GM18507 (cell line): Measurements from ENCODE around the gene GBP6.
A peak's percentile ranks its signal among the peaks of the same experiment; 100 is the strongest.
"Not testable (repeated sequence)": the region's sequence is repeated elsewhere in the genome, so short reads cannot be mapped to it uniquely, and the experiment has no call there.

Experiments
- DNase-seq: peaks from one replicate; pipeline ENCODE4 v3.0.0; 2011; ENCODE audit warnings: low read depth; ENCODE audit not compliant: insufficient read length; ENCODE audit errors: extremely low spot score
- FAIRE-seq: peaks from 2 replicates; lab custom pipeline; 2011; peaks lifted over from hg19 to GRCh38; lab: Jason Lieb, UNC

Gene GBP6

GRCh38 chr1:89364954-89365550, 1.2 kb downstream of the GBP6 start:
- DNase-seq (no peak), FAIRE-seq (no peak)

GRCh38 chr1:89367221-89367620, 3.4 kb downstream of the GBP6 start:
- DNase-seq, result no peak
- no peak for FAIRE-seq

DNA sequence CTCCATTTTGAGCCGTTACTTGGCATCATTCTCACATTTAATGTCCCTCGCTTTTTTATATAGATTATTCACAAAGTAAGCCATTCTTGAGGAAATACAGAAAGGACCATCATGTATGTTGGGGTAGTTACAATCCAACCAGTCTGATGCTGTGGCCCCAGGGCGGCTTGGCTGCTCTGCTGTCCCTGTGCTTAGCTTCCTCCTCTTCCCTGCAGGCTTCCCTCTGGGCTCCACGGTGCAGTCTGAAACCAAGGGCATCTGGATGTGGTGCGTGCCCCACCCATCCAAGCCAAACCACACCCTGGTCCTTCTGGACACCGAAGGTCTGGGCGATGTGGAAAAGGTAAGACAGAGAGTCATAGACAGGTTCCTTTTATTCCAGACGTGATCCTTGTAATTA, 5.5 kb downstream of the GBP6 start:
- no peak for DNase-seq
- no peak for FAIRE-seq

DNA sequence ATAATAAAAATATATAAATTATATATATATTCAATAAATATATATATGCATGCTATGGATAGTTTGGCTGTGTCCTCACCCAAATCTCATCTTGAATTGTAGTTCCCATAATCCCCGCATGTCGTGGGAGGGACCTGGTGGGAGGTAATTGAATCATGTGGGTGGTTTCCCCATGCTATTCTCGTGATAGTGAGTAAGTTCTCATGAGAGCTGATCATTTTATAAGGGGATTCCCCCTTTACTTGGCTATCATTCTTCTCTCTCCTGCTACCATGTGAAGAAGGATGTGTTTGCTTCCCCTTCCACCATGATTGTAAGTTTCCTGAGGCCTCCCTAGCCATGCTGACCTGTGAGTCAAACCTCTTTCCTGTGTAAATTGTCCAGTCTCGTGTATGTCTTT, 10.0 kb downstream of the GBP6 start:
- DNase-seq, FAIRE-seq: not testable (repeated sequence)

DNA sequence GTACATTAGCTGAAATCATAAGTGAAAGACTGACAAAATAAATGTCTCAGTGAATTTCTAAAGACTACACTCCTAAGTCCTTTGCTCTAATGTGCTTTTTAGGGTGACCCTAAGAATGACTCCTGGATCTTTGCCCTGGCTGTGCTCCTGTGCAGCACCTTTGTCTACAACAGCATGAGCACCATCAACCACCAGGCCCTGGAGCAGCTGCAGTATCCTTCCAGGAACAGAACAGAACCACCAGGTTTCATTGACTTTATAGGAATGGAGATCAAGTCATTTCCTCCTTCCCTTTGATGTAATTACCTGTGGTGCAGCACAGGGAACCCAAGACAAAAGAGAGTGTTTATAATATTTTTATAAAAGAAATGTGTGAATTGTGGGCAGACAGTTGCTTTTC, 14.1 kb downstream of the GBP6 start:
- no peak for DNase-seq
- no peak for FAIRE-seq

DNA sequence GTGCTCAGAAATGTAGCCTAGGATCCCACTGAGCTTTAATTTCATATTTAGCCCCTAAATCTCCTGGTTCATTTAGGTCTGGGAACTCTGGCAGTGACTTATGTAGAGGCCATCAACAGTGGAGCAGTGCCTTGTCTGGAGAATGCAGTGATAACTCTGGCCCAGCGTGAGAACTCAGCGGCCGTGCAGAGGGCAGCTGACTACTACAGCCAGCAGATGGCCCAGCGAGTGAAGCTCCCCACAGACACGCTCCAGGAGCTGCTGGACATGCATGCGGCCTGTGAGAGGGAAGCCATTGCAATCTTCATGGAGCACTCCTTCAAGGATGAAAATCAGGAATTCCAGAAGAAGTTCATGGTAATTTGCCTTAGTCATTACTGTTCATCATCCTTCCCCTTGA, 17.8 kb downstream of the GBP6 start:
- no peak for DNase-seq
- FAIRE-seq, result no peak

GRCh38 chr1:89382479-89382878, 18.6 kb downstream of the GBP6 start:
- FAIRE-seq (no peak), DNase-seq (no peak)

- FAIRE-seq (no peak), DNase-seq (no peak)
These were observed 19.3 kb downstream of the GBP6 start for GRCh38 chr1:89383185-89383584.

DNA sequence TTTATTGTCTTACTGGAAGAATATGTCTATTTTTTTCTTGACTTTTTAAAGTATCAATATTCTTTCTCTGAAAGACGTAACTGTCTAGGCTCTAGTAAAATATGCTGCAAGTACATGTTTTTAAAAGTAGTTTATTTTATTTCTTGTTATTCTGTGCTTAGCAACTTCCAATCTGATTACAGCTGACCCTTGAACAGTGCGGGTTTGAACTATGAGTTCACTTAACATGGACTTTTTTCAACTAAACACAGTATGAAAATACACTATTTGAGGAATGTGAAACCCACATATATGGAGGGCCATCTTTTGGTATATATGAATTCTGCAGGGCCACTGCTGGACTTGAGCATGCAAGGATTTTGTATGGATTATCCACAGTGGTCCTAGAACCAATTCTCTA, 26.8 kb downstream of the GBP6 start:
- no peak for FAIRE-seq
- no peak for DNase-seq

DNA sequence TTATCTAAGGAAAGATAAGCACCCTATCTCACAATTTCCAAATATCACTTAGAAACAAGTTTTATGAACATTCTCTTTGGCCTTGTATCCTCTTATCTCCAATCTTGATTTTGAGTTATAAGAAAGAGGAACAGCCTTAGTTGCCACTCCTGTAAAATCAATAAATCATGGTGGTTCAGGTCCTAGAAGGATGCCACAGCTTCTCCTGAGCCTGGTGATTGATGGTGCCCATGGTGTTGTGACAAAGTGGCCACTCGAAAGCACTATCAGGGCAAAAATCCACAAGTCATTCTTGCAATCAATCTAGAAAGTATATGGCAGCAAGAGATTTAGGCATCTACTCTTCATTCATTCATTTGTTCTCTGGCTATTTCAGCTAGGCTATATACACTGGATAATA, 27.8 kb downstream of the GBP6 start:
- DNase-seq, result no peak
- no peak for FAIRE-seq

- no peak for FAIRE-seq
- DNase-seq, result no peak
These were observed 31.0 kb downstream of the GBP6 start for GRCh38 chr1:89394851-89395250.

DNA sequence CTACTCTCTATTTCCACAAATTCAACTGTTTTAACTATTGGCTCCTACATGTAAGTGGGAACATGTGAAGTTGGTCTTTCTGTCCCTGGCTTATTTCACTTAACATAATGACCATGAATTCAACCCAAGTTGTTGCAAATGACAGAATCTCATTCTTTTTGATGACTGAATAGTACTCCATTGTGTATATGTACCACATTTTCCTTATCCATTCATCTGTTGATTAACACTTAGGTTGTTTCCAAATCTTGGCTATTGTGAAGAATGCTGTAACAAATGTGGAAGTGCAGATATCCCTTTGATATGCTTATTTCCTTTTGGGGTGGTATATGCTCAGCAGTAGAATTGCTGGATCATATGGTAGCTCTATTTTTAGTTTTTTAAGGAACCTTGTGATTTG, 33.0 kb downstream of the GBP6 start:
- DNase-seq, result no peak
- no peak for FAIRE-seq

DNA sequence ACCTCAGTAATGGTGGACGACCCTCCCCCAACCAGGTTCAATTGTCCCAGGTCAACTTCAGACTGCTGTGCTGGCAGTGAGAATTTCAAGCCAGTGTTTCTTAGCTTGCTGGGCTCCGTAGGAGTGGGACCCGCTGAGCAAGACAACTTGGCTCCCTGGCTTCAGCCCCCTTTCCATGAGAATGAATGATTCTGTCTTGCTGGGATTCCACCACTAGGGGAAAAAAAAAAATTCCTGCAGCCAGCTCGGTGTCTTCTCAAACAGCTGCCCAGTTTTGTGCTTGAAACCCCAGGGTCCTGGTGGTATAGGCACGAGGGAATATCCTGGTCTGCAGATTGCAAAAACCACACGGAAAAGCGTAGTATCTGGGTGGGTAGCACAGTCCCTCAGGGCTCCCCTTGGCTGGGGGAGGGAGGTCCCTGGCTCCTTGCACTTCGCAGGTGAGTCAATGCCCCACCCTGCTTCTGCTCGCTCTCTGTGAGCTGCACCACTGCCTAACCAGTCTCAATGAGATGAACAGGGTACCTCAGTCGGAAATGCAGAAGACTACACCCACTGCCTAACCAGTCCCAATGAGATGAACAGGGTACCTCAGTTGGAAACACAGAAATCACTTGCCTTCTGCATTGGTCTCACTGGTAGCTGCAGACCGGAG, 41.5 kb downstream of the GBP6 start:
- DNase-seq, result no peak

DNA sequence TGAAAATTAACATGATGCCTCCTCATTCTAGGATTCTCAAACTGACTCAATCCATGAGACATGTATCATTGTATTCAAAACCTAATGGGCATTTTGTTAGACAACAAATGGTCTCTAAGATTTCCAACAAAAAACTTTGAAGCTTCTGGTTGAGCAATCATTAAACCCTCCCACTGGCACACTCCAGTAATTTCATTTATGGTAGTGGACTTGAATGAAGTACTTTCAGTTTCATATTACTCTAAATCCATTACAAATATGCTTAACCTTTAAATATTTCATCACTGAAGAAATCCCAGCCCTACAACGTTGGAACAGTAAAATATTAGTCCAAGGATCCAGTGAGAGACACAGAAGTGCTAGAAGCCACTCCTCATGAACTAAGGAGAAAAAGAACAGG, 43.5 kb downstream of the GBP6 start:
- no peak for DNase-seq

More for the DNA sequence above, 41.5 kb downstream of the GBP6 start:
- FAIRE-seq, result no peak

DNA sequence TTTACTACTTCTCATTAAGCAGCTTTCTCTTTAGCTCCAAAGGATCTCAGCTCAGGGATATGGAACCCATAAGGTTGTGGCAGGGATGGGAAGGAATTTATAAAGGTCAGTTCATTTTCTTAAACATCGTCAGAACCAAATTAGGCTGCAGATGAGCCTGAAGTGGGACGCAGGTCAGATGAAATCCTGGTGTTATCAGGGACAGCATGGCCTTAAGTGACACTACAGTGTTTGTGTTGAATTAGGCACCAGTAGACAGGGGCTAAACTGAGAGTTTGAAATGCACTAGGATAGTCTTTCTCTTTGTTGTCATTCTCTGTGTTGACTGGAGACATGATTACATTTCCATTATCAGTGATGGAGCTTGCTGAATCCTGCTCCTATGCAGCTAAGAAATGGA, 43.9 kb downstream of the GBP6 start:
- peak; percentile 73 for FAIRE-seq

More for the DNA sequence above, 43.5 kb downstream of the GBP6 start:
- FAIRE-seq, result no peak

DNA sequence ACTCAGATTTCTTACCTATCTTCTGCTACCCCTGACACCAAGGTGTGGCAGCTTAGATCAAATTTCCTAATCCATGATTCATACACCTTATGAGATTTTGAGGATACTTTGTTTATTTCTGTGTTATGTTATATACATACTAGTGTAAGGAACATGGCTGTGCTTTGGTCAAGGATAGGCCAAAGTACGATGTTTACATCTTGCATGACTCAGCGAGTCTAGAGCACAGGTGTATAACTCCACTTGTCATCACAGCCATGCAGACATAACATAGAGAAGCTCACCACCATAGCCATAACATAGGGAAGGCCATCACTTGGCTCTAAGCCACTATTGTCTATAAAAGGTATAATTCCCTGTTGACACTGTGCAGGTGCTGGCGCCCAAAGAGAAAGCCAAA, 61.2 kb downstream of the GBP6 start:
- DNase-seq (no peak), FAIRE-seq (no peak)

More for the DNA sequence above, 43.9 kb downstream of the GBP6 start:
- DNase-seq, result not testable (repeated sequence)

DNA sequence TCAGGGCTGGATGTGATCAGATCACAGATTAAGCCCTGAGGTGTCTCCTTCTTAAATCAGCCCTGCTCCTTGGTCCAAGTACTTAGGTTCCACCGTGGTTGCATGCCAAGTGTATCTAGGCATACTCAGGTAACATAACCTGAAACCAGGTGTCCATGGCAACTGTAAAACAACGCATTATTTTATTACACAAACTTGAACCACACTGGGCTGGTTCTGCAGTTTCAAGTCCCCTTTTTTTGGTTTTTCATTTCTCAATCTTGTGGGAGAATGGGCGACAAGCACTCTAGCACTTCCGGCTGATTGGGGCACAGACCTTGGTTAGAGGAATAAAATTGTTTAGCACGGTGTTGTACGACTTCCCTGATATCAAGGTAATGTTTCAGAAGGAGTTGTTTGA, 65.2 kb downstream of the GBP6 start:
- DNase-seq (no peak), FAIRE-seq (no peak)

DNA sequence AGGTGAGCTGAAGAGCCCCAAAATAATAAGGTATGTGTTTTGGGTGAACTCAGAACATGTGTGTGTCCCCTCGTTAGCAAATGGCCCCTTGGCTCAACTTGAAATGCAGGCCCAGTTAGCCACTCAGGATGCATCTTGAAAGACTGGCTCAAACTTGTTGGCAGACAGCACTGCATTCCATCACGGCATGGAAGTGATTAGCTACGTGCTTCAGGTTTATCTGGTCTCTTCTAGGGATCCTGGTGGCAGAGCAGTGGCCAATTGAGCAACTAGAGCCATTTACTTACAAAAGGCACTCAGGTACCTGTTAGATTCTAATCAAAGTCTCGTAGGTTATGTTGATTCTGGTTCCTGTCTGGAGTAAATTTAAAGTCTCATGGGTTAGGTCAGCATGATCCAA, 65.8 kb downstream of the GBP6 start:
- FAIRE-seq, result peak; percentile 36
- not testable (repeated sequence) for DNase-seq

- FAIRE-seq (no peak), DNase-seq (no peak)
These were observed 69.6 kb downstream of the GBP6 start for GRCh38 chr1:89433421-89433820.

GRCh38 chr1:89434058-89434780, 70.4 kb downstream of the GBP6 start:
- not testable (repeated sequence) for FAIRE-seq, DNase-seq
